MM.1S (cell line): ENCODE data around the gene ADGRL3.

Experiments used
- DNase-seq: peaks from one replicate; pipeline ENCODE4 v3.0.0-alpha.2; 2015
- H2AFZ ChIP-seq: fragments of 300-600 bp; sonication (generic); 2 replicates; pipeline ENCODE4 v1.6.0; 2016; ENCODE audit warnings: antibody characterized with exemption, low read length
- H3F3A ChIP-seq: fragments of 300-600 bp; sonication (generic); 2 replicates; pipeline ENCODE4 v1.6.1; 2016; ENCODE audit warnings: mild to moderate bottlenecking, antibody characterized with exemption, low read length, moderate library complexity, mixed read lengths; ENCODE audit not compliant: insufficient read depth
- H3K27ac ChIP-seq: fragments of 300-600 bp; sonication (generic); 2 replicates; pipeline ENCODE4 v1.5.1; 2016; ENCODE audit warnings: mild to moderate bottlenecking, low read length
- H3K27me3 ChIP-seq: fragments of 300-600 bp; sonication (generic); replicated peaks from 2 replicates; pipeline ENCODE4 v1.6.0; 2016; ENCODE audit warnings: low read length; ENCODE audit not compliant: insufficient read depth
- H3K36me3 ChIP-seq: fragments of 300-600 bp; sonication (generic); replicated peaks from 2 replicates; pipeline ENCODE4 v1.6.1; 2016; ENCODE audit warnings: mild to moderate bottlenecking, low read length, mixed read lengths; ENCODE audit not compliant: insufficient read depth
- H3K4me1 ChIP-seq: fragments of 300-600 bp; sonication (generic); 2 replicates; pipeline ENCODE4 v1.6.1; 2016; ENCODE audit warnings: low read length, mixed read lengths
- H3K4me2 ChIP-seq: fragments of 300-600 bp; sonication (generic); 2 replicates; pipeline ENCODE4 v1.6.0; 2016; ENCODE audit warnings: low read depth, low read length
- H3K4me3 ChIP-seq: fragments of 300-600 bp; sonication (generic); 2 replicates; pipeline ENCODE4 v1.5.1; 2016; ENCODE audit warnings: low read length, mixed read lengths
- H3K79me2 ChIP-seq: fragments of 300-600 bp; sonication (generic); 2 replicates; pipeline ENCODE4 v1.6.1; 2016; ENCODE audit warnings: mixed run types, low read length, mixed read lengths
- H3K9ac ChIP-seq: fragments of 300-600 bp; sonication (generic); 2 replicates; pipeline ENCODE4 v1.6.1; 2016; ENCODE audit warnings: low read length, mixed read lengths
- H3K9me2 ChIP-seq: fragments of 300-600 bp; sonication (generic); replicated peaks from 2 replicates; pipeline ENCODE4 v1.6.1; 2016; ENCODE audit warnings: mild to moderate bottlenecking, low read length, mixed read lengths; ENCODE audit not compliant: insufficient read depth
- H3K9me3 ChIP-seq: fragments of 300-600 bp; sonication (generic); replicated peaks from 2 replicates; pipeline ENCODE4 v1.6.1; 2016; ENCODE audit warnings: mild to moderate bottlenecking, low read length, mixed read lengths; ENCODE audit not compliant: insufficient read depth
- H4K20me1 ChIP-seq: fragments of 300-600 bp; sonication (generic); 2 replicates; pipeline ENCODE4 v1.6.1; 2016; ENCODE audit warnings: mild to moderate bottlenecking, low read length, moderate library complexity, mixed read lengths; ENCODE audit not compliant: insufficient read depth
- CTCF ChIP-seq: fragments of 300-600 bp; sonication (generic); IDR thresholded peaks from 2 replicates; pipeline ENCODE4 v1.5.1; 2016; ENCODE audit warnings: antibody characterized with exemption, low read length, mixed read lengths
- EZH2 ChIP-seq: fragments of 300-600 bp; sonication (generic); optimal IDR thresholded peaks from 2 replicates; pipeline ENCODE3; 2017; ENCODE audit warnings: low read depth, mild to moderate bottlenecking, antibody characterized with exemption, low read length, mixed read lengths
- EZH2phosphoT487 ChIP-seq: fragments of 300-600 bp; sonication (generic); IDR thresholded peaks from 2 replicates; pipeline ENCODE4 v1.6.1; 2018; ENCODE audit warnings: antibody characterized with exemption, low read length

Gene ADGRL3

GRCh38 chr4:61408861-61409260 is 208.7 kb downstream of the ADGRL3 start:
- Histone ChIP-seq H3F3A (no peaks in the 10 kb centered on the region), H3K9me3 (no peaks in the 10 kb centered on the region), H3K79me2 (no peaks in the 10 kb centered on the region), H3K27me3 (no peaks in the 10 kb centered on the region), H3K9ac (no peak overlapping the region), H3K4me3 (no peak overlapping the region), H4K20me1 (no peaks in the 10 kb centered on the region), H3K4me2 (no peak overlapping the region), H3K9me2 (no peaks in the 10 kb centered on the region), H2AFZ (no peak overlapping the region), H3K27ac (no peak overlapping the region), H3K36me3 (no peaks in the 10 kb centered on the region), H3K4me1 (no peaks in the 10 kb centered on the region)
- TF ChIP-seq EZH2 (no peak), CTCF (no peak), EZH2phosphoT487 (no peak)
- no peak for DNase-seq

- no peaks in the 10 kb centered on the region for H3K36me3 ChIP-seq
- H3K4me3 ChIP-seq, result no peak overlapping the region
- no peaks in the 10 kb centered on the region for H3K9me3 ChIP-seq
- H3K9me2 ChIP-seq, result no peaks in the 10 kb centered on the region
- no peaks in the 10 kb centered on the region for H3K79me2 ChIP-seq
- H3K9ac ChIP-seq, result no peak overlapping the region
- TF ChIP-seq EZH2phosphoT487 (no peak), EZH2 (no peak), CTCF (no peak)
- H3F3A ChIP-seq, result no peaks in the 10 kb centered on the region
- no peaks in the 10 kb centered on the region for H3K4me1 ChIP-seq
- no peaks in the 10 kb centered on the region for H4K20me1 ChIP-seq
- no peak overlapping the region for H2AFZ ChIP-seq
- no peak overlapping the region for H3K4me2 ChIP-seq
- no peaks in the 10 kb centered on the region for H3K27me3 ChIP-seq
- H3K27ac ChIP-seq, result no peak overlapping the region
- DNase-seq, result no peak
Observed at GRCh38 chr4:61411241-61411640, 211.1 kb downstream of the ADGRL3 start.

GRCh38 chr4:61425315-61425714 is 225.2 kb downstream of the ADGRL3 start:
- Histone ChIP-seq H3K9me3 (no peaks in the 10 kb centered on the region), H2AFZ (no peak overlapping the region), H3K4me1 (no peaks in the 10 kb centered on the region), H4K20me1 (no peaks in the 10 kb centered on the region), H3K4me2 (no peak overlapping the region), H3F3A (no peaks in the 10 kb centered on the region), H3K27me3 (no peaks in the 10 kb centered on the region), H3K9me2 (no peaks in the 10 kb centered on the region), H3K9ac (no peak overlapping the region), H3K36me3 (no peaks in the 10 kb centered on the region), H3K79me2 (no peaks in the 10 kb centered on the region), H3K27ac (no peak overlapping the region), H3K4me3 (no peak overlapping the region)
- TF ChIP-seq EZH2 (no peak), CTCF (no peak), EZH2phosphoT487 (no peak)
- no peak for DNase-seq
